HepG2 (cell line): ENCODE data around the gene PLA2G2E. TPM values are rescaled to one million over a fixed set of nuclear protein-coding genes. Genes with fewer than 3 reads are reported as not detected.

Source experiments
- ARID4A ChIP-seq: sonication (generic); formaldehyde crosslinking; IDR thresholded peaks from 2 replicates; pipeline ENCODE4 v1.5.0; 2020; ENCODE audit warnings: mild to moderate bottlenecking, missing genetic modification reagents, borderline replicate concordance
- CHD4 ChIP-seq: fragments of 200-600 bp; sonication (generic); IDR thresholded peaks from 2 replicates; pipeline ENCODE4 v1.7.0; 2017; ENCODE audit warnings: mild to moderate bottlenecking, low read length, borderline replicate concordance
- CREB1 ChIP-seq, 2 experiments: fragments of 450-650 bp in 1 of 2; IDR thresholded peaks; 2 replicates each; pipeline ENCODE4 v1.6.1; 2016 to 2017; ENCODE audit warnings: control low read depth in 1 of 2, mild to moderate bottlenecking in 1 of 2, missing compliant biosample characterization in 1 of 2, missing genetic modification characterization in 1 of 2
- ELF3 ChIP-seq: IDR thresholded peaks from 2 replicates; pipeline ENCODE4 v1.6.1; 2016; ENCODE audit warnings: missing genetic modification reagents, missing compliant biosample characterization
- FOXO1 ChIP-seq: sonication (generic); formaldehyde crosslinking; IDR thresholded peaks from 2 replicates; pipeline ENCODE4 v1.4.0; 2020; ENCODE audit warnings: missing genetic modification reagents
- GABPA ChIP-seq, 2 experiments: IDR thresholded peaks; 2 replicates each; pipeline ENCODE4 v1.6.1; 2011 to 2016; ENCODE audit warnings: low read depth in 2 of 2, low read length in 1 of 2, missing biosample characterization in 1 of 2, missing genetic modification characterization in 1 of 2
- JUND ChIP-seq: sonication (generic); formaldehyde crosslinking; IDR thresholded peaks from 2 replicates; pipeline ENCODE4 v1.8.0; 2022; ENCODE audit warnings: mild to moderate bottlenecking, missing genetic modification reagents
- KAT8 ChIP-seq: IDR thresholded peaks from 2 replicates; pipeline ENCODE4 v1.6.1; 2016; ENCODE audit warnings: missing genetic modification reagents, missing compliant biosample characterization
- NFIC ChIP-seq: IDR thresholded peaks from 2 replicates; pipeline ENCODE4 v1.6.1; 2012; ENCODE audit warnings: mild to moderate bottlenecking, low read length, inconsistent platforms
- NKX3-1 ChIP-seq: sonication (generic); formaldehyde crosslinking; IDR thresholded peaks from 2 replicates; pipeline ENCODE4 v1.5.0; 2020; ENCODE audit warnings: missing genetic modification reagents
- PAXIP1 ChIP-seq: sonication (generic); formaldehyde crosslinking; conservative IDR thresholded peaks from 2 replicates; pipeline ENCODE4 v1.4.0; 2020; ENCODE audit warnings: mild to moderate bottlenecking, missing genetic modification reagents, moderate library complexity
- POLR2AphosphoS5 ChIP-seq: IDR thresholded peaks from 2 replicates; pipeline ENCODE4 v1.6.1; 2012; ENCODE audit warnings: low read depth, low read length
- RBFOX2 ChIP-seq: fragments of 200-400 bp; formaldehyde crosslinking; IDR thresholded peaks from 2 replicates; pipeline ENCODE4 v1.6.1; 2017; ENCODE audit warnings: low read depth, mild to moderate bottlenecking, low read length
- SALL2 ChIP-seq: sonication (generic); formaldehyde crosslinking; IDR thresholded peaks from 2 replicates; pipeline ENCODE4 v1.8.1; 2023; ENCODE audit warnings: mild to moderate bottlenecking, missing genetic modification reagents, inconsistent platforms
- SOX6 ChIP-seq, 2 experiments: fragments of 450-650 bp in 1 of 2; sonication (generic) in 1 of 2; formaldehyde crosslinking in 1 of 2; IDR thresholded peaks; 2 replicates each; pipeline versions ENCODE4 v1.4.0 to v1.6.1; 2017 to 2020; ENCODE audit warnings: antibody characterized with exemption in 1 of 2, mild to moderate bottlenecking in 1 of 2, missing genetic modification reagents in 1 of 2
- TCF7L2 ChIP-seq: IDR thresholded peaks from 2 replicates; pipeline ENCODE4 v1.6.1; 2011; ENCODE audit warnings: mild to moderate bottlenecking, low read depth, low read length, moderate library complexity
- ZNF510 ChIP-seq: sonication (generic); formaldehyde crosslinking; IDR thresholded peaks from 2 replicates; pipeline ENCODE4 v1.4.0; 2020; ENCODE audit warnings: low read depth, mild to moderate bottlenecking, missing genetic modification reagents
- ZNF740 ChIP-seq: sonication (generic); formaldehyde crosslinking; IDR thresholded peaks from 2 replicates; pipeline ENCODE4 v1.4.0; 2020; ENCODE audit warnings: missing genetic modification reagents
- polyA plus RNA-seq, 8 experiments: library from polyadenylated mRNA; depleted of rRNA in 3 of 8; stranded (reverse) in 7 of 8; unstranded in 1 of 8; fragments of >200 nt; fragmentation: Illumina TruSeq in 4 of 8; extraction: Trizol in 4 of 8; gene quantifications; 2 replicates each; pipeline versions ENCODE4 v1.2.1 to v1.2.3, GENCODE V29; 2011 to 2016; ENCODE audit warnings: low read depth in 4 of 8, missing spikeins in 1 of 8, mixed read lengths in 1 of 8; ENCODE audit not compliant: insufficient read depth in 1 of 8
- total RNA-seq, 5 experiments: library from RNA; depleted of rRNA; stranded (reverse); fragments of >200 nt; fragmentation: Illumina TruSeq; extraction: Trizol; gene quantifications; 2 replicates each; pipeline ENCODE4 v1.2.3, GENCODE V29; 2016; ENCODE audit warnings: low read depth in 1 of 5

PLA2G2E gene
- total and polyA plus RNA-seq, 2 of the 13 experiments (the other 11 are each of a cell fraction or from before 2014, with no cell fraction given) = not detected

- TF ChIP-seq PAXIP1 (peak; percentile 83), ELF3 (peak; percentile 51; the same call in 1 of the 2 replicates), TCF7L2 (0 out of 2 replicates have a peak, but pooled peaks have one; percentile 53), GABPA (IDR thresholded peaks at IDR 0.05; ENCODE audit: low read depth, low read length) (no peak), GABPA (CRISPR knock-in tag; IDR thresholded peaks at IDR 0.05; ENCODE audit: low read depth) (0 out of 2 replicates have a peak, but pooled peaks have one; percentile 18), JUND (CRISPR knock-in tag) (peak; percentile 31; the same call in 1 of the 2 replicates), FOXO1 (CRISPR knock-in tag) (peak; percentile 71; the same call in 1 of the 2 replicates), CHD4 (peak; percentile 79; the same call in 1 of the 2 replicates), CREB1 (IDR thresholded peaks at IDR 0.05) (peak; percentile 87), CREB1 (CRISPR knock-in tag; IDR thresholded peaks at IDR 0.05) (peak; percentile 9; the same call in 1 of the 2 replicates), NFIC (peak; percentile 64; the same call in 1 of the 2 replicates), SALL2 (CRISPR knock-in tag) (peak; percentile 31; the same call in 1 of the 2 replicates), ZNF510 (CRISPR knock-in tag) (0 out of 2 replicates have a peak, but pooled peaks have one; percentile 40), NKX3-1 (CRISPR knock-in tag) (no peak), RBFOX2 (peak; percentile 41; the same call in 1 of the 2 replicates), KAT8 (0 out of 2 replicates have a peak, but pooled peaks have one; percentile 21), ARID4A (CRISPR knock-in tag) (no peak), SOX6 (IDR thresholded peaks at IDR 0.05) (no peak), SOX6 (CRISPR knock-in tag; IDR thresholded peaks at IDR 0.05) (peak; percentile 72), POLR2AphosphoS5 (no peak), ZNF740 (CRISPR knock-in tag) (no peak)
These were observed 3.1 kb upstream of the PLA2G2E start (continued) for GRCh38 chr1:19926296-19927129.
